Stimulated activated naive CD8-positive, alpha-beta T cell treated with anti-CD3 and anti-CD28 coated beads, Interleukin-15, Interleukin-2, amounts not matched to agents 100 ng/mL and 50 ng/mL, for 24 hours (primary cell): ENCODE measurements around the gene EMCN.
"Not testable (repeated sequence)": the region's sequence is repeated elsewhere in the genome, so short reads cannot be mapped to it uniquely, and the experiment has no call there.

Source experiments
- H3K27ac Mint-ChIP-seq: one replicate; pipeline ENCODE4 v1.8.0; 2021; ENCODE audit warnings: mild to moderate bottlenecking, mixed read lengths
- H3K27me3 Mint-ChIP-seq: one replicate; pipeline ENCODE4 v1.8.0; 2021; ENCODE audit warnings: mixed read lengths
- H3K36me3 Mint-ChIP-seq: one replicate; pipeline ENCODE4 v1.8.0; 2021; ENCODE audit warnings: low read depth, mixed read lengths
- H3K4me1 Mint-ChIP-seq: one replicate; pipeline ENCODE4 v1.8.0; 2021; ENCODE audit warnings: low read depth, mixed read lengths
- H3K4me3 Mint-ChIP-seq: one replicate; pipeline ENCODE4 v1.8.0; 2021; ENCODE audit warnings: mild to moderate bottlenecking, mixed read lengths
- H3K9me3 Mint-ChIP-seq: one replicate; pipeline ENCODE4 v1.8.0; 2021; ENCODE audit warnings: mixed read lengths

The EMCN gene

DNA sequence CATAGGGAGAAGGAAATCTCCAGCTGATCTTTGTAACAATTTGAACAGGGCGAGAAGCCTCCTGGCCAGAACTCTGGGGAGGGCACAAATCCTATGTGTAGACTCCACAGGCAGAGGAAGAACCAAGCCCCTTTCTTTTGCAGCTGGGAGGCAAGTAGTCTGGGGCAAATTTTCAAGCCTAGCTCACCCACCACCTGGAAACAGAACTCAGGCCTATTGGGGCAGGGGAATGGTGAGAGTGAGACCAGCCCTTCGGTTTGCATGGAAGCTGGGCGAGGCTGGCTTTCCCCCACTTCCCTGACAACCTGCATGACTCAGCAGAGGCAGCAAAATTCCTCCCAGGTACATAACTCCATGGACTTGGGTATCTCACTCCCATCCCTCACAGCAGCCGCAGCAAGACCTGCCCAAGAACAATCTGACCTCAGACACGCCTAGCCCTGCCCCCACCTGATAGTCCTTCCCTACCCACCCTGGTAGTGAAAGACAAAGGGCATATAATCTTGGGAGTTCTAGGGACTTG lies 138.2 kb downstream of the EMCN start:
- no peak overlapping the region for H3K27ac Mint-ChIP-seq
- no peaks in the 10 kb centered on the region for H3K36me3 Mint-ChIP-seq
- no peak overlapping the region for H3K4me3 Mint-ChIP-seq
- peaks cover 4% of the 10 kb centered on the region for H3K9me3 Mint-ChIP-seq
- no peaks in the 10 kb centered on the region for H3K4me1 Mint-ChIP-seq
- H3K27me3 Mint-ChIP-seq = peaks cover 20% of the 10 kb centered on the region

GRCh38 chr4:100372432-100372831 lies 145.4 kb downstream of the EMCN start:
- H3K4me3 Mint-ChIP-seq = no peak overlapping the region

DNA sequence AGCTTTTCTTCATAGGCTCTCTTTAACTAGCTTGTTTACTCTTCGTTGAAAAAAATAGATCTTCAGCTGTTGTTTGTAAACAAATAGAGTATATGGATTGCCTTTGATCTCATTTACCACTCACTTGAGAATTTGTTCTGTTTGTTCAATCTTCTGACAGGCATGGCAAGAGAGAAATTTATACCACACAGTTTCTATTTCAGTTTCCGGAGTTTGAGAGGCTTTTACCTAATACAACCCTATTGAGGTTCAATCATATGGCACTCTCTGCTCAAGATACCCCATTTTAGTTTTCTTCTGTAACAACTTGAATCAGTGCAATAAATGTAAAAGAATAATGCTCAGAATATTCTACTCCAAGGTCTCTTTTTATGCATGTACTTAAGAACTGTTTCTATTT lies 148.0 kb downstream of the EMCN start:
- Mint-ChIP-seq H3K36me3 (no peaks in the 10 kb centered on the region), H3K27ac (no peak overlapping the region), H3K4me3 (no peak overlapping the region), H3K9me3 (no peaks in the 10 kb centered on the region), H3K27me3 (peaks cover 3% of the 10 kb centered on the region), H3K4me1 (no peaks in the 10 kb centered on the region)

More at GRCh38 chr4:100372432-100372831, 145.4 kb downstream of the EMCN start:
- no peaks in the 10 kb centered on the region for H3K36me3 Mint-ChIP-seq
- no peaks in the 10 kb centered on the region for H3K9me3 Mint-ChIP-seq
- no peaks in the 10 kb centered on the region for H3K4me1 Mint-ChIP-seq
- no peak overlapping the region for H3K27ac Mint-ChIP-seq
- peaks cover 3% of the 10 kb centered on the region for H3K27me3 Mint-ChIP-seq

DNA sequence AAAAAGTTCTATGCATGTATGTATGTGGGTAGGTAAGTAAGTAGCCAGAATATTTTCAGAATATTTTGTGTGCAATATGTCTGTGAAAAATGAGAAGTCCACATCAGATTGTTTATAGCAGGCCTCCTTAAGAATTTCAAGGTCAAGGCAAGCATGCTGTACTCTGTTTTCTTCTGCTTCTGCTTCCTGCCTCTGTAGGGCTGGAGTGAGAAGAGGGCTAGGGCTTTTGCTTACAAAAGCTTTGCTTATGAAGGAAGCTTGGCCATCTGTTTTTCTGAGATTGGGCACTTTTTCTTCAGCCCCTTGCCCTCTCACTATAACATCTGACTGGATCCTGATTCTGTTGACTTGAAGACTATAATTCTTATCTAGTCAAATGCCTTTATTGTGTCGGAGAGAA lies 150.4 kb downstream of the EMCN start:
- Mint-ChIP-seq H3K9me3 (no peaks in the 10 kb centered on the region), H3K27ac (no peak overlapping the region), H3K4me1 (no peaks in the 10 kb centered on the region), H3K4me3 (no peak overlapping the region), H3K27me3 (peaks cover 3% of the 10 kb centered on the region), H3K36me3 (no peaks in the 10 kb centered on the region)

DNA sequence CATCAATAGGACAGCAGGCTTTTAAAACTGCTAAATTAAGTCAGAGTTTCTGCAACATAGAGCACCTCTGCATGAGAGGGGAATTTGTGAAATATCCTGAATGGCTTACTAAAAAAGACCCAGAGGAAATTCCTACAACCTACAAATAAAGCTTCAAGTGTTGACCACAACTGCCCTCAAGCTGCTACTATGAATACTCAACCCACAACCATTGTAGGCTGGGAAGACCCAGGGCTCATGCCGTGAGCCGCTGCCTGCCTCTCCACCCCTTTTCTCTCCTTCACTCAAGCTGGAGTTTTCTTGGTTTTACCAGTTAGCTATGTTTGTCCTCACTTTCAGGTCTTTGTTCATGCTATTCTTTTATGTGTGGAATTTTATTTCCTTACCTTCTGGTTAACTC lies 151.6 kb downstream of the EMCN start:
- Mint-ChIP-seq H3K27me3 (peaks cover 3% of the 10 kb centered on the region), H3K27ac (no peak overlapping the region), H3K36me3 (no peaks in the 10 kb centered on the region), H3K4me3 (no peak overlapping the region), H3K4me1 (no peaks in the 10 kb centered on the region), H3K9me3 (no peaks in the 10 kb centered on the region)

- no peaks in the 10 kb centered on the region for H3K27me3 Mint-ChIP-seq
- H3K4me3 Mint-ChIP-seq = no peak overlapping the region
- peaks cover 1% of the 10 kb centered on the region for H3K36me3 Mint-ChIP-seq
- no peak overlapping the region for H3K27ac Mint-ChIP-seq
- no peaks in the 10 kb centered on the region for H3K4me1 Mint-ChIP-seq
- peaks cover 2% of the 10 kb centered on the region for H3K9me3 Mint-ChIP-seq
These were observed 155.5 kb downstream of the EMCN start for GRCh38 chr4:100362366-100362765.

- Mint-ChIP-seq H3K4me3 (no peak overlapping the region), H3K9me3 (peaks cover 4% of the 10 kb centered on the region), H3K36me3 (peaks cover 4% of the 10 kb centered on the region), H3K27ac (no peak overlapping the region), H3K27me3 (no peaks in the 10 kb centered on the region), H3K4me1 (no peaks in the 10 kb centered on the region)
These were observed 156.5 kb downstream of the EMCN start for GRCh38 chr4:100361336-100361735.

- peaks cover 5% of the 10 kb centered on the region for H3K27me3 Mint-ChIP-seq
- peaks cover 4% of the 10 kb centered on the region for H3K36me3 Mint-ChIP-seq
- no peaks in the 10 kb centered on the region for H3K4me1 Mint-ChIP-seq
- H3K9me3 Mint-ChIP-seq = peaks cover 4% of the 10 kb centered on the region
- H3K27ac Mint-ChIP-seq = no peak overlapping the region
- H3K4me3 Mint-ChIP-seq = no peak overlapping the region
These were observed 157.6 kb downstream of the EMCN start for GRCh38 chr4:100360211-100360610.

- Mint-ChIP-seq H3K27ac (no peak overlapping the region), H3K27me3 (peaks cover 5% of the 10 kb centered on the region), H3K36me3 (peaks cover 4% of the 10 kb centered on the region), H3K4me1 (no peaks in the 10 kb centered on the region), H3K4me3 (no peak overlapping the region), H3K9me3 (peaks cover 4% of the 10 kb centered on the region)
These were observed 158.4 kb downstream of the EMCN start for GRCh38 chr4:100359441-100359840.

GRCh38 chr4:100357542-100357941 lies 160.3 kb downstream of the EMCN start:
- Mint-ChIP-seq H3K4me3 (no peak overlapping the region), H3K27ac (no peak overlapping the region), H3K27me3 (peaks cover 5% of the 10 kb centered on the region), H3K4me1 (no peaks in the 10 kb centered on the region), H3K36me3 (peaks cover 4% of the 10 kb centered on the region), H3K9me3 (peaks cover 7% of the 10 kb centered on the region)

DNA sequence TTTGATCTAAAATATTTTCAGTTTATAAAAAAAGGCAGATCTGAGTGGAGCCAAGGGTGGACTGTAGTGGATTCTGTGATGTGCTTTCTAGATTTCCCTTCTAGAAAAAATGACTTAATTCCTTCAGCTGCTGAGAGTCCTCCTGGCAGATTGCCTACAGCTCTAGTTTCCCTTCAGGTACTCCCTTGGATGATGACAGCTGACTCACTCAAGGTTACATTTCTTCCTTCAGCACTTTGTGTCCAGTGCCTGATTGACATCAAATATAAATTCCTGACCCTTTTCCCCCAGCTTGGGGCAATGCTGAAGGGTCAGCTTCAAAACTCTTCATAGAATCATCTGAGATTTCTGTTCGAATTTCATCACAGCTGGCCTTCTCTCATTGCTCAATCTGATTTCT lies 161.7 kb downstream of the EMCN start:
- no peaks in the 10 kb centered on the region for H3K4me1 Mint-ChIP-seq
- H3K27ac Mint-ChIP-seq = no peak overlapping the region
- no peak overlapping the region for H3K4me3 Mint-ChIP-seq

GRCh38 chr4:100352352-100352751 lies 165.5 kb downstream of the EMCN start:
- not testable (repeated sequence) for H3K27me3 Mint-ChIP-seq, H3K27ac Mint-ChIP-seq, H3K4me1 Mint-ChIP-seq, H3K4me3 Mint-ChIP-seq, H3K36me3 Mint-ChIP-seq
- peaks cover 12% of the 10 kb centered on the region for H3K9me3 Mint-ChIP-seq

More for the DNA sequence above, 161.7 kb downstream of the EMCN start:
- peaks cover 14% of the 10 kb centered on the region for H3K9me3 Mint-ChIP-seq
- peaks cover 4% of the 10 kb centered on the region for H3K36me3 Mint-ChIP-seq
- H3K27me3 Mint-ChIP-seq = peaks cover 5% of the 10 kb centered on the region

GRCh38 chr4:100348473-100348872 lies 169.3 kb downstream of the EMCN start:
- no peak overlapping the region for H3K4me3 Mint-ChIP-seq
- H3K9me3 Mint-ChIP-seq = peaks cover 13% of the 10 kb centered on the region
- no peaks in the 10 kb centered on the region for H3K27me3 Mint-ChIP-seq
- H3K27ac Mint-ChIP-seq = no peak overlapping the region
- no peaks in the 10 kb centered on the region for H3K36me3 Mint-ChIP-seq
- H3K4me1 Mint-ChIP-seq = no peaks in the 10 kb centered on the region

DNA sequence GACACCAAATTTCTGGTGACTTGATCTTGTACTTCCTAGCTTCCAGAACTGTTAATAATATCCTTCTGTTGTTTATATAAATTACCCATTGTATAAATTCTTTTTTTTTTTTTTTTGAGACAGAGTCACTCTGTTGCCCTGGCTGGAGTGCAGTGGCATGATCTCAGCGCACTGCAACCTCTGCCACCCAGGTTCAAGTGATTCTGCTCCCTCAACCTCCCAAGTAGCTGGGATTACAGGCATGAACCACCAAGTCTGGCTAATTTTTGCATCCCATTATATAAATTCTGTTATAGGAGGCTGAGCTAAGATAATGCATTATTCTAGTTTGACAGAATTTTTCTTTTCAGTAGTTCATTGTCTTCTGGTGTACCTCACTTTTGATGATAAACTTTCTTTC lies 170.6 kb downstream of the EMCN start:
- Mint-ChIP-seq H3K9me3 (peaks cover 7% of the 10 kb centered on the region), H3K4me3 (no peak overlapping the region), H3K27me3 (no peaks in the 10 kb centered on the region), H3K27ac (no peak overlapping the region), H3K36me3 (no peaks in the 10 kb centered on the region), H3K4me1 (no peaks in the 10 kb centered on the region)

GRCh38 chr4:100345585-100345984 lies 172.2 kb downstream of the EMCN start:
- Mint-ChIP-seq H3K27ac (no peak overlapping the region), H3K36me3 (no peaks in the 10 kb centered on the region), H3K27me3 (no peaks in the 10 kb centered on the region), H3K4me1 (no peaks in the 10 kb centered on the region), H3K9me3 (peaks cover 3% of the 10 kb centered on the region), H3K4me3 (no peak overlapping the region)
